A673 (cell line): ENCODE data around the gene CCDC77. TPM values are rescaled to one million over a fixed set of nuclear protein-coding genes. Genes with fewer than 3 reads are reported as not detected.

ENCODE experiments used
- BruUV-seq: library from RNA; stranded (reverse); fragments of 400-500 nt; replicated peaks from 2 replicates; lab custom pipeline; 2021; lab: Mats Ljungman, UMichigan
- CTCF ChIA-PET: fragments of 300-600 bp; sonication (Branson Sonifier 250); formaldehyde crosslinking; loops from one replicate; lab custom pipeline; 2022; ENCODE audit warnings: antibody characterized with exemption; lab: Charles Lee
- POLR2A ChIA-PET: fragments of 300-600 bp; sonication (Branson Sonifier 250); formaldehyde crosslinking; loops from one replicate; lab custom pipeline; 2022; ENCODE audit warnings: antibody characterized with exemption; ENCODE audit not compliant: low non-redundant PET; lab: Charles Lee
- DNase-seq: peaks from one replicate; pipeline ENCODE4 v3.0.0-alpha.2; 2015; ENCODE audit warnings: low spot score
- H3K27ac ChIP-seq: fragments of 200-600 bp; sonication (generic); 2 replicates; pipeline ENCODE4 v1.5.1; 2016; ENCODE audit warnings: mixed run types, low read depth, mild to moderate bottlenecking, mixed read lengths, antibody characterized with exemption, low read length; ENCODE audit not compliant: poor library complexity, severe bottlenecking
- H3K27me3 ChIP-seq: fragments of 200-600 bp; sonication (generic); replicated peaks from 2 replicates; pipeline ENCODE4 v1.6.1; 2017; ENCODE audit warnings: mixed run types, low read depth, mild to moderate bottlenecking, mixed read lengths, antibody characterized with exemption, low read length; ENCODE audit not compliant: insufficient read depth, poor library complexity
- H3K36me3 ChIP-seq: fragments of 200-600 bp; sonication (generic); 2 replicates; pipeline ENCODE4 v1.6.1; 2016; ENCODE audit warnings: mixed run types, mild to moderate bottlenecking, mixed read lengths, antibody characterized with exemption, low read length; ENCODE audit not compliant: insufficient read depth, poor library complexity, severe bottlenecking
- H3K4me1 ChIP-seq: fragments of 200-600 bp; sonication (generic); 2 replicates; pipeline ENCODE4 v1.6.1; 2017; ENCODE audit warnings: mixed run types, mild to moderate bottlenecking, mixed read lengths, antibody characterized with exemption, low read length; ENCODE audit not compliant: insufficient read depth, poor library complexity, severe bottlenecking
- H3K4me3 ChIP-seq: fragments of 200-600 bp; sonication (generic); 2 replicates; pipeline ENCODE4 v1.5.1; 2016; ENCODE audit warnings: low read depth, mixed run types, mild to moderate bottlenecking, mixed read lengths, low read length; ENCODE audit not compliant: poor library complexity, severe bottlenecking
- H3K9me3 ChIP-seq: fragments of 200-600 bp; sonication (generic); 2 replicates; pipeline ENCODE4 v1.6.1; 2016; ENCODE audit warnings: mixed run types, low read depth, mild to moderate bottlenecking, mixed read lengths, antibody characterized with exemption, low read length; ENCODE audit not compliant: poor library complexity, severe bottlenecking
- CTCF ChIP-seq: fragments of 300-800, 200-600 bp; sonication (generic); conservative IDR thresholded peaks from 2 replicates; pipeline ENCODE4 v1.5.1; 2017; ENCODE audit warnings: low read depth, mild to moderate bottlenecking, antibody characterized with exemption, low read length, moderate library complexity, mixed read lengths
- EZH2 ChIP-seq: fragments of 200-600 bp; sonication (generic); IDR thresholded peaks from 2 replicates; pipeline ENCODE4 v1.6.1; 2017; ENCODE audit warnings: borderline replicate concordance, low read depth, mild to moderate bottlenecking, mixed read lengths, antibody characterized with exemption, low read length; ENCODE audit not compliant: poor library complexity, severe bottlenecking
- intact Hi-C: fragments of 100-400 bp; cut with micrococcal nuclease; formaldehyde crosslinking; loops from one replicate; pipeline ENCODE4 v1.10.0; 2022; ENCODE audit not compliant: unreplicated experiment
- total RNA-seq: library from RNA; stranded (reverse); gene quantifications from 2 replicates; pipeline ENCODE4 v1.2.3, GENCODE V29; 2021

Gene CCDC77
- total RNA-seq, 1 experiment from 2014 or later, result 44.4 TPM

GRCh38 chr12:484096-484495 lies 82.7 kb downstream of the CCDC77 start:
- BruUV-seq, result no TSS peak
- no peak for TF ChIP-seq EZH2
- no peak for TF ChIP-seq CTCF
- no peak overlapping the region for H3K4me3 ChIP-seq
- no peaks in the 10 kb centered on the region for H3K36me3 ChIP-seq
- no peak for DNase-seq
- peaks cover 16% of the 10 kb centered on the region for H3K4me1 ChIP-seq
- H3K27ac ChIP-seq, result no peak overlapping the region
- intact Hi-C loops, result no loop called here
- CTCF ChIA-PET, result interaction anchor here (0.5 kb wide), 1 partner anchor 53 kb away, joined by 6 read pairs; no protein-coding TSS in a partner anchor
- H3K27me3 ChIP-seq, result no peaks in the 10 kb centered on the region
- H3K9me3 ChIP-seq, result no peaks in the 10 kb centered on the region
- POLR2A ChIA-PET, result no interaction called here

- Histone ChIP-seq H3K27me3 (no peaks in the 10 kb centered on the region), H3K4me3 (no peak overlapping the region), H3K36me3 (no peaks in the 10 kb centered on the region), H3K4me1 (no peaks in the 10 kb centered on the region), H3K9me3 (peaks cover 11% of the 10 kb centered on the region), H3K27ac (no peak overlapping the region)
- no peak for TF ChIP-seq CTCF
- TF ChIP-seq EZH2, result no peak
- no TSS peak for BruUV-seq
- POLR2A ChIA-PET, result no interaction called here
- CTCF ChIA-PET, result no interaction called here
- intact Hi-C loops, result no loop called here
- no peak for DNase-seq
Measured at GRCh38 chr12:490260-490659, 88.8 kb downstream of the CCDC77 start.

Other genes starting within 250 kb of the CCDC77 start
- not detected in 2 replicates for gene SLC6A12, start 187.5 kb upstream of the CCDC77 start, total RNA-seq
- gene SLC6A13, start 138.8 kb upstream of the CCDC77 start, total RNA-seq, result not detected in 2 replicates
- gene KDM5A, start 12.3 kb upstream of the CCDC77 start, total RNA-seq, result 68.8 and 73.3 TPM in 2 replicates
- 19.4 and 20.2 TPM in 2 replicates for gene B4GALNT3, start 58.3 kb downstream of the CCDC77 start, total RNA-seq